ENCODE data around the gene PTPRK.

GRCh38 chr6:128124713-128125112 lies 395.7 kb downstream of the PTPRK start:
- no peak for TF ChIP-seq YY1 (IDR thresholded peaks at IDR 0.05; ENCODE audit: low read depth)
- no peak for TF ChIP-seq EP300 (IDR thresholded peaks at IDR 0.05; ENCODE audit: borderline replicate concordance)
- no peak for TF ChIP-seq TEAD4 (IDR thresholded peaks at IDR 0.05)
- TF ChIP-seq RAD21 (IDR thresholded peaks at IDR 0.05; ENCODE audit: low read depth), result no peak
- no peak for TF ChIP-seq TAF1 (IDR thresholded peaks at IDR 0.05; ENCODE audit: low read depth)
- no peak for TF ChIP-seq TCF12 (IDR thresholded peaks at IDR 0.05; ENCODE audit: low read depth)
- TF ChIP-seq, protein P1, sequence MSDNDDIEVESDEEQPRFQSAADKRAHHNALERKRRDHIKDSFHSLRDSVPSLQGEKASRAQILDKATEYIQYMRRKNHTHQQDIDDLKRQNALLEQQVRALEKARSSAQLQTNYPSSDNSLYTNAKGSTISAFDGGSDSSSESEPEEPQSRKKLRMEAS (IDR thresholded peaks at IDR 0.05), result no peak

Measured in Ishikawa (cell line).